Germinal center (tissue), 1 donor: Measurements from ENCODE around the gene ULBP1.
"Not testable (repeated sequence)": the region's sequence is repeated elsewhere in the genome, so short reads cannot be mapped to it uniquely, and the experiment has no call there.

Source experiments
- DNase-seq: peaks from one replicate; pipeline ENCODE4 v3.0.0; 2012; ENCODE audit warnings: mixed read lengths, low spot score

ULBP1 gene

DNA sequence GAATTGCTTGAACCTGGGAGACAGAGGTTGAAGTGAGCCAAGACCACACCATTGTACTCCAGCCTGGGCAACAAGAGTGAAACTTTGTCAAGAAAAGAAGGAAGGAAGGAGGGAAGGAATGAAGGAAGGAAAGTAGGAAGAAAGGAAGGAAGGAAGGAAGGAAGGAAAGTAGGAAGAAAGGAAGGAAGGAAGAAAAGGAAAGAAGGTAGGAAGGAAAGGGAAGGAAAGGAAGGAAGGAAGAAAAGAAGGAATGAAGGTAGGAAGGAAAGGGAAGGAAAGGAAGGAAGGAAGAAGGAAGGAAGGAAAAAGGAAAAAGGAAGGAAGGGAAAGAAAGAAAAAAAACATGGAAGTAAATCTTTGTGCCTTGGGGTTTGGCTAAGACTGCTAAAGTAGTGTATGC lies 11.7 kb downstream of the ULBP1 start:
- no peak for DNase-seq

DNA sequence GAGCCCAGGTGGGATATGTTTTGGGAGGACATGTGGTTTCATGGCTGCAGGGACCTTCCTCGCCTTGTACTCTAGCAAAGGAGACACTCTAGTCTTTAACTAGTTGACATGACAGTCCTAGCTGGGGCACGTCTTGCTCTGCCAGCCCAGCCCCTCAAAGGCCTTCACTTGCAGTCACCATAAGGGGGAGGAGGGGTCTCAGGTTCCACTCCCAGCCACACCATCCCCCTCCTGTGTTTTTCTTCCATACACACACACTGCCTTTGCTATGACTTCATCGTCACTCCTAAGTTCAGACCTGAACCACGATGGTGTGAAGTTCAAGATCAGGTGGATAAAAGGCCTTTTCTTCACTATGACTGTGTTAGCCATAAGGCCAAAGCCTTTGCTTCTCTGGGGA lies 13.5 kb downstream of the ULBP1 start:
- no peak for DNase-seq

DNA sequence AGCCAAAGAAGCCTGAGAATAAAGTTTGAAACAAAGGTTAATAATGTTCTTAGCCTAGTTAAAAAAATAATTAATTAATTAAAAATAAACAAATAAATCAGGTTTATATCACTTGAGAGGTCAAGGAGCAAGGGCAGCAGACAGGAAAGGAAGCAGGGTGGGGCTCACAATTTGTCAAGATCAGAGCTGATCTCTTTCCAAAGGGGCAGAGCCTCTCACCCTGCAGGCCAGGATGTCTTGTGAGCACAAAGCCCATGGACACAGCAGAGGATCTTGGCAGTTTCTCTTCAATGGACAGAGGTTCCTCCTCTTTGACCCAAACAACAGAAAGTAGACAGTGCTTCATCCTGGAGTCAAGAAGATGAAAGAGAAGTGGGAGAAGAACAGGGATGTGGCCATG lies 14.9 kb downstream of the ULBP1 start:
- no peak for DNase-seq

DNA sequence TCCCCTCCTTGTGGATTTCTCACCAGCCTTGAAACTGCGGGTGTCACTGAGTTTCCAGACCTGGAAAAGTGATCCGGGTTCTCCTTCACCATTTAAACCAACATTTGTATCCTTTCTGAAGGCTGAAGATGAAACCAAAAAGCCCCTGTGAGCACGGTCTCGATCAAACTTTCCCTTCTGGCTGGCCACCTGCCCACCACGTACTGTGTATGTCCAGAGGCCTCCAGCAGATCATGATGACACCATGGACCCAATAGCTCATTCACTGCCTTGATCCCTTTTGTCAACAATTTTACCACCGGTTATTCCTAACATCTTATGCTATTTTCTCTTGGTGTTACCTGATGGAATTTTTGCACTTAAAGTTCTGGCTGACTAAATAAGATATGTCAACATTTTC lies 15.6 kb downstream of the ULBP1 start:
- DNase-seq: no peak

DNA sequence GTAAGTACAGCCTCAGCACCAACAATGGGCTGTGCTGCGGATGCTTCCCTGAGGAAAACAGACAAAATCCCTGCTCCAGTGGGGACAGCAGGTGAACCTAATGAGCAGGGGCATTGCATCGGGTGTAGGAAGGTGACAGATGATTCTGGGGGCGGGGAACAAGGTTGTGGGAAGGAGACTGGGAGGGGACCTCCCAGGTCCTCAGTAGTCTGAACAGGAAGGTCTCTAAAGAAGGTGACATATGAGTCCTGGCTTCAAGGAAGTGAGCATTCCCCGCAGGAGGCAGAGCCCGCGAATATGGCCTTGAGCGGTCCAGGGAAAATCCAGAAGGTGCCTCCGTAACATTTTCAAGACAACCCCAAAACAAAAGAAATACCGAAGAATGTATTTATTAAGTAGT lies 19.4 kb downstream of the ULBP1 start:
- DNase-seq: no peak

DNA sequence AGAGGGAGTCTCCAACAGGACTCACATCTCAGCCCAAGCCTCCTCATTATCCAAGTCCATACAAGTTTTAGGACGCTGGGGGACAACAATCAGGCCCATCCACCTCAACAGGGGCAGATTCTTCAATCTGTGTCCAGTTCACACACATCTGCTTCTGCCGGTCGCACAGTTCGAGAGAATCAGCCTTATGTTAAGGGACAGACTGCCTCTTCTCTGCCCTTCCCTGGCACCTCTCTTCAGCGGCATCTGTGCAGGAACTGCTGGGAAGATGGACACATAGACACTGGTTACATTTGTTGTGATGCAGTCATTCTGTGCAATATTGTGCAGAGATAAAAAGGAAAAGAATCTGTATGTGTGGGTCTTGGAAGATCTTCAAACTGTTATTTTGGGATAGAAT lies 21.0 kb downstream of the ULBP1 start:
- DNase-seq: no peak

DNA sequence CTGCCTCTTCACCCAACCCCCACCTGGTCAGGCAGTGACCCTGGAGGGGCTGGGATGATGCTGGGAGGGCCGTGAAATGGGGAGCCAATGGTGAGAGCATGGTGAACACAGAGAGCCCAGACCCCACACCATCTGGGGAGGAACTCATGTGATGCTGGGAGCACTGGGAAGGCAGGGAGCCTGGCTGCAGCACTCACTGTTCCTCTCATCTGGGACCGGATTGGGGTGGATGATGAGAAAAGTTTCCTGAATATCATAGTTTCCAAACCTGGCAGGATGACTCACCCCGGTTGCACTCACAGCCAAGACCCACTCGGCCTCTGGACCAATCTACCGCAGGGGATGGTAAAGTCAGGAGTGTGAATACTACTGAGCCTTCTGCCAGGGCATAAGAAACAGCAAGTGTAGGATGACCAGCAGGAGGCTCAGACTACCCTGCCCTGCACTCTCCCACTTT lies 21.8 kb downstream of the ULBP1 start:
- DNase-seq: no peak

DNA sequence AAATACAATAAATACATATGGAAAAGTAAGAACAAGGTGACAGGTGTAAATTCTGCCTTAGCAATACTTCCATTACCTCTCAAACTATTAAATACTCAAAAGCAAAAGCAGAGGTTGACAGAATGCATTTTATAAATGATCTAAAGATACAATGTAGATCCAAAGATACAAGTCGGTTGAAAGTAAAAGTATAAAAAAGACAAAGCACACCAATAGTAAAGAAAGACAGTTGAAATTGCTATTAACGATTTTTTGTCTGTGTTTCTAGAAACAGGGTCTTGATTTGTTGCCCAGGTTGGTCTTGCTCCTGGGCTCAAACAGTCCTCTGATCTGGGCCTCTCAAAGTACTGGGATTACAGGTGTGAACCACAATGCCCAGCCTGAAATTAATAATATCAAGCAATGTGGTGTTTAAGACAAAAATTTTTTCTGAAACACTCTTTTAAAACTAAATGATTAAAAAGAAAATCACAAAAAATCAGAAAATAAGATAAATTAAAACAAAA lies 23.9 kb downstream of the ULBP1 start:
- no peak for DNase-seq

DNA sequence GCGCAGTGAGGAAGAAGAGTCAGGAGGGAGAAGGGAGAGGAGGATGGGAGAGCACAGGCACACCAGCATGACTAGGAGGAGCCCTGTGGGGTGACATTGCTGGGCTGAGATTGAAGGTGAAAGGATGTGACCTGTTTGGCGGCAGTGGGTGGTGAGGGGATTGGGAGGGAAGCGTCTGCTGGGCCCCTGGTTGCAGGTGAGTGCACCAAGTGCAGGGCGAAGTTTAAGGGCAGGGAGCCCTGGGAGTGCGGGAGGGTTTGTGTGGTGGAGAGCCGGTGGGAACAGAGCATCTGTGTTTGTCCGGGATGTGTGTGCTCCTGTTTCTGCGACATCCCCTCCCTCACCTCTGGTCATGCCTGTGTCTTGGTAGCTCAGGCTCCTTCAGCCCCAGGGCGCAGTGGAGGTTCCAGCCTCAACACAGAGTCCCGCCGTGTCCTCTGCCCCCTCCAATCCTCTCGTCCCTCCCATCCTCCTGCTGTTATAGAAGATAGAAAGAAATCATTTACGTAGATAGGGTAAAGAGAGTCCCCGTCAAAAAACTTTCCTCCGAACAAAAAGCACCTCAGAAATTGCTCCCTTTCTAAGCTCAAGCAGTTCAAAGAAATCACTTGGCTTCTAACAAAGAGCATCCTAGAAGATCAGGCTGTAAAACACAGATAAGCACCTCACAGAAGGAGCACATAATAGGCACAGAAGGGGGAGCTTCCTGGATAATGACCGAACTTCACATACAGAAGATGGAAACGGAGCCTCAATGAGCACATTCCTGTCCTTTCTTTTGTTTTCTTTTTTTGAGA lies 25.0 kb downstream of the ULBP1 start:
- no peak for DNase-seq

DNA sequence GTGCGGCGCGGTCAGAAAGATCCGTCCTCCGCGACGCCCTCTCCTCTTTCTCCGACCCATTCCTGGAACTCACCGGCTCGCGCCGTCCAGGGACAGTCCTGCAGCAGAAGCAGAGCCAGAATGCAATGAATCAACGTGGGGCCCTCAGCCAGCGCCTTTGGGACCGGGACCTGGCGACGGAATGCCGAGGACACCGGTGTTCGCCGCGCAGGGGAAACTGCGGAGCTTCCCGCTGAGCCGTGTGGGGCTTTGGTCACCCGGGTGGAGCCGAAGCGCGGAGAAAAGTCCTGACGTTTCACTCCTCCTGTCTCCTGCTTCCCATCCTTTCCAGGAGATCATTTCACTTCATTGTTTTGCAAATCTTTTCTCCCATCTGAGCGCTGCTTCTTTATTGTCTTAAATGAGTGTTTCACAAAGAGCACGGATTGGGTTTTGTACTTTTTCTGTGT lies 26.5 kb downstream of the ULBP1 start:
- no peak for DNase-seq

DNA sequence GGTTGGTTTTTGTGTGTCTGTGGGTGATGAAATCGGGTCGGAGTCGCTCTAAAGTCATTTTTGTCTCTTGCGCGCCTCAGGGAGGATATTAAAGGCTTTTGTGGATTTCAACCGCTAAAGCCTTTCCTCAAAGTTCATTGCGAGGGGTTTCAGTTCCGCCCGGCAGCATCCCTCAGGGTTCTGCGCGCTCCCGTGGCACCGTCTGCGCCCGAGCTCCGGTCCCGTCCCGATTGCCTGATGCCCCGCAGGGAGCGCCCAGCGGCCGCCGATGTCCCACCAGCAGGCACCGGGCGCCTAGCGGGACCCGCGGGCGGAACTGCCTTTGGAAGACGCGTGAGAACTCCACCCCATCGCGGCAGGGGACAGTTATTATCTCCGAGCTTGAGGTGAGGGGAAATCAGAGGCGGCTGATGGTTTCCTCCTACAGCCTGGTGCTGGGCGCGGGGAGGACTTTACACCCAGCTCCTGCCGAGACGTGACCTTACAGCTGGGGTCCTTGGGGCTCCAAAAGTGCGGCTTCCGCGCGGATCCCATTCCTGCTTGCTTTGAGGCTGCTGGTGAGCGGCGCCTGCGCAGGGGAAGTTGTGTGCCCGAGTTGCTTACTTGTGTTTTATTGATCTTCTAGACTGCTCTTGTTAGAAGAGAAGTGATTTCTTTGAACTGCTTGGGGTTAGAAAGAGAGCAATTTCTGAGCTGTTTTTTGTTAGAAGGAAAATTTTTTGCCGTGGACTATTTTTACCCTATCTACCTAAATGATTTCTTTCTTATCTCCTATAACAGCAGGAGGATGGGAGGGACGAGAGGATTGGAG lies 27.1 kb downstream of the ULBP1 start:
- peak; percentile 62 for DNase-seq

DNA sequence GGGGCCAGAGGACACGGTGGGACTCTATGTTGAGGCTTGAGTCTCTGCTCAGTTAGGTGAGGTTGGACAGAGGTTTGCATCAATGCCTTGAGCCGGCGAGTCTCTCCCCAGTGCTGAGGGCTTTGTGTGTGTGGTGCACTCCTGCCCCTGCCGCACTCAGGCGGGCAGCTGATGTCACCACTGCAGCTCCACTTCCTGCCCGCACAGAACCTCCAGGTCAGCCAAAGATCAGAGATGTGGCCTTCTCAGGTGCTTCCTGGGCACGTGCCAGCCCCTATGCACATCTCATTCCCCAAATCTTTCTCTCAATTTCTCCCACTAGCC lies 27.7 kb downstream of the ULBP1 start:
- not testable (repeated sequence) for DNase-seq

DNA sequence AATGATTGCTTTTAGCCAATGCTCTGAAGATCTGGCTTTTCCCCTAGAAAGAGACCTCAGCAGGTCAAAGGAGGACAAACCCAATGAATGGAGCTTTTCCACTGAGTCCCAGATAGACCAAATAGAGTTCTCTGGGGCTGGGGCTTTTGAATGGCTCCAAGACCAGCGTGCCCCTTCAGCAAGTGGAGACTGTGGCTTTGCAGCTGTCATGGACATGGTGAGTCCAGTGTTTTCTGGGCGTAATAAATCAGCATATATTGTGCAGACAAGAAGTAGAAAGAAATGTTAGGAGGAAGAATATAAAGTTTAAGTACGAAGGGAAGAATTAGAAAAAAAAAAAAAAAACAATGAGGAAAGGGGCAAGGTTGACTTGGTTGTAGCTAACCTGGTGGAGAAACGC lies 28.1 kb downstream of the ULBP1 start:
- DNase-seq: no peak

DNA sequence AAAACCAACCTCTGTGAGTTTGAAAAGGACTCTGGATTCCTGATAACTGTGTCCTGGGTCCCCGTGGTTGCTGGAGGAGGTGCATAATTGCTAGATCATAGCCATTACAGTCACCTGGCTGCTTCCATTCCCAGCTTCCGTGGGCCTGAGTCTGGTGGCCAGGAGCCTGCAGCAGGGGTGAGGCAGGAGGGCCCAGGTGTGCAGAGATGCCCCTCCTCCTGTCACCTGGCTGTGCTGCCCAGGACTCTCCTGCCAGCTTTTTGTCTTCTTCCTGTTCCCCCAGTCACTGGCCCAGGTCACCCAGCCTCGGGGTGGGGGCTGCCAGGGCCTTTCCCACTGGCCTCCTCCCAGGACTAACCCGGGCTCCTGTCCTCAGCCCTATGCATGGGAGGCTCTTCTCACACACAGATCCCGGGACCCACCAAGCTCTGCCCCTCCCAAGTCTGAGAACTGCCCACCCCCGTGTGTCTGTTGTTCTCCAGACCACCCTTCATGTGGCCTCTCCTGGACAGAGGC lies 31.6 kb downstream of the ULBP1 start:
- DNase-seq: no peak

DNA sequence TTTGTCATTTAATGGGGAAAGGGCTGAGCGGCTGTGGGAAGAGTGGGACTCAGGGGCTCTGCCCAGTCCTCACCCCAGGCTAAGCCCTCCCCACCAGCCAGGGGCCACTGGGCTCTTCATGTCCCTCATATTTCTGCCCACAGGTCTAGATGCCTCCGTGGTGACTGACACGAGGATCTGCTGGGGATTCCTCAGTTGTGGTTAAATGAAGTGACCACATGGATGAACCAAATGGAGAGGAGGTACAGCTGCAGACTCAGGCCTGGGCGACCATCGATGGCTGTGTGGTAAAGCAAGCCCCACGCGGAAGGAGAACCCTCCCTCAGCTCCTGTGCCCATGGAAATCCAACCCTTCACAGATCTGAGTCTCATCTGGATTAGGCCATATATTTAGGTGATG lies 32.2 kb downstream of the ULBP1 start:
- DNase-seq: no peak

DNA sequence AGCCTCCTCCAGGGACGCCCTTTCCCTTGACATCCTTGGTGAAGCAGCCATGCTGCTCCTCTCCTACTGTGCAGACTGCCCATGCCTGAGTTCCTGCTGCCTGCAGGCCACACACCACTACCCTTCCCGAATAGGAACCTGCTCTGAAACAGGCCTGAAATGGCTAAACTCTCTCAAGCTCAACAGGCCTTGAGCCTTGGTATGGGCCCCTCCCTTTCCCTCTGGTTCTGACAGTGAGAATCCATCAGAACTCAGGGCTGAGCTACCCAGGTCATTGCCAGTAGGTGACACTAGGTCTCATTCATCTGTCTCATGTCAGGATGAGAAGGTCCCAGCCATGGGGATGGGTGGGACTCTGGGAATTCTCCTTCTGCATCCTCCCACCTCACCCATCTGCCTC lies 35.9 kb downstream of the ULBP1 start:
- DNase-seq: no peak

DNA sequence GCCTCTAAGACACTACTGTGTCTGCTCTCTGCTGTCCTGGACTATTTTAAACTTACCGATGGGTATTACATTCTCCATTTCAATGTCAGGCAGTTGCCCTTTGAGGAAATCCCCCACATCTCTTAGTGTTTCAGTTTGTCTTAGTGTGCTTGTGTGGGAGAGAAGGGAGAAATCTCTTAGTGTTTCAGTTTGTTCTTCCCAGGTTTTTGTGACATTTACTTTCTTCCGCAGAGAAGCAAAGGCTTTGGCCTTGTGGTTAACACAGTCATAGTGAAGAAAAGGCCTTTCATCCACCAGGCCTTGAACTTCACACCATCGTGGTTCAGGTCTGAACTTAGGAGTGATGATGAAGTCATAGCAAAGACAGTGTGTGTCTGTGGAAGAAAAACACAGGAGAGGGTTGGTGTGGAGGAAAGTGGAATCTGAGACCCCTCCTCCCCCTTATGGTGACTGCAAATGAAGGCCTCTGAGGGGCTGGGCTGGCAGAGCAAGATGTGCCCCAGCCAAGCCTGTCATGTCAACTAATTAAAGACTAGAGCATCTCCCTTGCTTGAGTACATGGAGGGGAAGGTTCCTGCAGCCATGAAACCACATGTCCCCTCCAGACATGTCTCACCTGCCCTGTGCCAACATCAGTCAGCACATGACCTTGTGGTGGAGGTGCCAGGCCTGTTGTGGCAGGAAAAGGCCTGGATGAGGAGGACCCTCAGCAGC lies 37.7 kb downstream of the ULBP1 start:
- DNase-seq: no peak

DNA sequence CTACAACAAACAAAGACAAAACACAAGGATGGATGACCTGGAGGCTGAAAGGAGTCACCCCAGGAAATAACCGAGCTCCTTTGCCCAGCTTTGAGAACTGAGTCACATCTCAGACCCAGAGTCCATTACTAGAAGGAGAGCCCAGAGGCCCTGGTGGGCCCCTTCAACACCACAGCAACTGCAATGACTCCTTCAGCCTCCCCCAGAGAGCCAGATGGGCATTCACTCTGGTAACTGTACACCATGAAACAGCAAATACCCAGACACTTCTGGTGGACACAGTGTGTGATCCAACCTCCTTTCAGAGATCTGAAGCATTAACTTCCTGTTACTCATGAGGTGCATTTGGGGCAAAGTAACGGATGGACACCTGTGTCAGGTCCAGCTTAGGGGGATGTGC lies 39.0 kb downstream of the ULBP1 start:
- no peak for DNase-seq

DNA sequence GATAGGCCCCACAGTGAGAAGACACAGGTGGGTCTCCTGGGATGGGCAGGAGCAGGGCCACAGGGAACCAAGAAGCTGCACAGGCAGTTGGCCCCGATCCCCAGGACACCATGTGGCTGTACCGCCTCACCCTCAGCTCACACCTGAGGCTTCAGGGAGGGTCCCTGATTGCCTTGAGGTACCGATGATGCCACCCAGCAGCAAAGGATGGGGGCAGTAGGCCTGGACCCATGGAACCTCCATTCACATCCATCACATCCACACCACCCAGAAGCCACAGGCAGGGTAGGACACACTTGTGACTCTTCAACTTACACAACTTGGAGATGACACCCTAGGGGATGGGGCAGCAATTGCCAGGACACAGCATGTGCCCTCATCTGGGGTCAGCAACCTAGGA lies 39.9 kb downstream of the ULBP1 start:
- not testable (repeated sequence) for DNase-seq

DNA sequence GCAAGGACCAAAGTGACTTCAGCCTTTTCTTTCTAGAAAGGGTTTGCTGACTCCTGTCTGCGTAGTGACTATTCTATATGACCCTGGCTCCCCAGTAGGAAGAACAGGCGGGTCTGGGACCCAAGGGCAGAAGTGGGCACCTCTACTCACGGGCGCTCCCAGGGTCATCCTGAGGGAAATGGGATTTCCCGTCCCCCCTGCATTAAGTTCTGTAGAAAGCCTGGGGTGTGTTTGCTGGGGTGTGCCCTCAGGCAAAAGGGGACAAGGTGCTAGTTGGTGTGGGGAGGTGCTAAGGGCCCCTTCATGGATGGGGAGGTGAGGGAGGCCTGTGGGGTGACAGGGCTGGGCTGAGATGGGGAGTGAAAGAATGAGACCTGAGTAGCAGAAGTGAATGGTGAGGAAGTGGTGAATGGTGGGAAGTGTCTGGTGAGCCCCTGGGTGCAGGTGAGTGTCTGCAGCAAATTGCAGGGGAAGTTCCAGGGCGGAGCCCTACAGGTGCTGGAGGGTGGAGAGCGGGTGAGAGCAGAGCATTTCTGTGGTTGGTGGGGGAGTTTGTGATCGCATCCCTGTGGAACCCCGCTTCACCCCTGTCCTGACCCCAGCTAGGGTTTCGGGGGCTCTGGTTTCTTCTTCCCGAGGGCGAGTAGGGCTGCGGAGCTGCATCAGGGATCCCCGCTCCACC lies 40.5 kb downstream of the ULBP1 start:
- peak; percentile 76 for DNase-seq

DNA sequence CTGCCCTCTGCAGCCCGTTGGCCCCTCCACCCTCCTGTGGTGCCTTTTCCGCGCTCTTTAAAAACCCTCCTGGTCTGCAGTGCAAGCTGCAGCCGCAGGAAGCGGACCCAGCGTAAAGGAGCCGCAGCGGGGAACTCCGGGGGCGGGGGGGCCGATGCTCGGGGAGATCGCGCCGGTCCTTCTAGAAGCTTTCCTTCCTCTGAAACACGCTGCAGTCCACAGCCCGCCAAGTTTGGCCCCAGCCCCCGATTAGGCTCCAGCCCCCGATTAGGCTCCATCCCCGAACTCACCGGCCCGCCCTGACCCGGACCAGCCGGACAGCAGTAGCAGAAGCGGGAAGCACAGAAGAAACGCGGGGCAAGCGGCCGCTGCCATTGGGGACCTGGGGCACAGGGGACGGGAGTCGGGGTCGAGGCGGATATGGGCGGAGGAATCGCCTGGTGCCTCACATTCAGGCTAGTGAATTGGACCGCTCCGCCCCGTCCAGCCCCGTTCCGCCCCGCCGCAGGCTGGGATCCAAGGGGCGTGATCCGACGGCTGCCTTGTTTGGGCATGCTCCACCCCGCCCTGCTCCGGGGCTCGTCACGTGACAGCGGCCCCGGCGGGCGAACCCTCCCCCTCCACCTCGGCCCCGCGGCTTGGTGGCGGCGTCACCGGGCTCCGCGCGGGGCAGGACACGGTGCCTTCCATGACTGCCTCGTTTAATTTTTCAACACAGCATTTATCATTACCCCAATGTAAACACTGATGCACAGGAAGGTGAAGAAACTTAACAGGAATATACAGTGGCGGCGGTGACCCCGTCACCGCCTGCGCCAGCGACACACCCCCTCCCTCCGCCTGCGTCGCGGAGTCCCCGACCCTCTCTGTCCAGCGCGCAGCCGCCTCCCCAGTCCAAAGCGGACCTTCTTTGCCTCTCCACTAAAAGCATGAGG lies 41.3 kb downstream of the ULBP1 start:
- peak; percentile 96 for DNase-seq
